Sigmoid colon (tissue), 7 donors: ENCODE data around the gene PELO. TPM values are rescaled to one million over a fixed set of nuclear protein-coding genes. Genes with fewer than 3 reads are reported as not detected.

Experiments used
- DNase-seq: peaks from one replicate; pipeline ENCODE4 v3.0.0-alpha.2; 2019
- H3K27ac ChIP-seq, 4 donors: fragments of 200-600 bp; sonication (generic); one replicate each; pipeline ENCODE4 v1.5.1; 2016 to 2019; ENCODE audit warnings: mild to moderate bottlenecking in 1 of 4
- H3K27me3 ChIP-seq, 3 donors: fragments of 200-600 bp; sonication (generic); one replicate each; pipeline ENCODE4 v1.5.1; 2019; ENCODE audit warnings: mild to moderate bottlenecking in 1 of 3
- H3K36me3 ChIP-seq, 4 donors: fragments of 200-600 bp; sonication (generic); one replicate each; pipeline ENCODE4 v1.5.1; 2016 to 2019
- H3K4me1 ChIP-seq, 4 donors: fragments of 200-600 bp; sonication (generic); one replicate each; pipeline ENCODE4 v1.5.1; 2017 to 2019
- H3K4me3 ChIP-seq, 4 donors: fragments of 200-600 bp; sonication (generic); one replicate each; pipeline ENCODE4 v1.5.1; 2017 to 2019; ENCODE audit warnings: mild to moderate bottlenecking in 2 of 4, moderate library complexity in 1 of 4
- H3K9me3 ChIP-seq, 4 donors: fragments of 200-600 bp in 3 of 4; sonication (generic) in 3 of 4; one replicate each; pipeline versions ENCODE4 v1.5.1 to v1.6.1; 2013 to 2019
- EP300 ChIP-seq, 4 donors: sonication (generic); formaldehyde crosslinking; IDR thresholded peaks; one replicate each; pipeline ENCODE4 v1.6.1; 2017; ENCODE audit warnings: antibody characterized with exemption in 4 of 4
- POLR2A ChIP-seq, 2 donors: fragments of 450-650 bp; IDR thresholded peaks; one replicate each; pipeline ENCODE4 v1.6.1; 2016; ENCODE audit warnings: antibody characterized with exemption in 2 of 2, mild to moderate bottlenecking in 2 of 2, moderate library complexity in 2 of 2
- POLR2AphosphoS5 ChIP-seq, 4 donors: sonication (generic); formaldehyde crosslinking; IDR thresholded peaks; one replicate each; pipeline ENCODE4 v1.6.1; 2017; ENCODE audit warnings: antibody characterized with exemption in 4 of 4
- WGBS, 2 donors: extraction: QIAGEN DNeasy Blood & Tissue Kit; methylation state at CpG; one replicate each; pipeline ENCODE4 v1.1.7; 2013; 5-methylcytosine and 5-hydroxymethylcytosine counted together
- intact Hi-C: fragments of 100-400 bp; cut with DNase I; formaldehyde crosslinking; loops from one replicate; pipeline ENCODE4 v1.15.1; 2023
- polyA plus RNA-seq, 3 donors: library from polyadenylated mRNA; stranded (reverse); fragments of 200-250 nt; gene quantifications; one replicate each; pipeline ENCODE4 v1.2.3, GENCODE V29; 2013
- total RNA-seq, 4 donors: library from RNA; depleted of rRNA; stranded (reverse); fragments of >200 nt; gene quantifications; one replicate each; pipeline ENCODE4 v1.1.0, GENCODE V29; 2016
- TF ChIP-seq, protein P1 (sequence below), 4 experiments: fragments of 450-650 bp in 3 of 4; fragments of 200-600 bp in 1 of 4; IDR thresholded peaks; one replicate each; pipeline ENCODE4 v1.5.1; 2016 to 2019; ENCODE audit warnings: antibody characterized with exemption in 4 of 4, mild to moderate bottlenecking in 3 of 4, moderate library complexity in 2 of 4
- donor health status: healthy with polysubstance abuse.
- donor health status: Bipolar disorder and iron deficiency.
- donor health status: healthy.

Gene PELO
- total and polyA plus RNA-seq, 7 donors, result 3.9 to 60.1 (median 37.1) TPM

DNA sequence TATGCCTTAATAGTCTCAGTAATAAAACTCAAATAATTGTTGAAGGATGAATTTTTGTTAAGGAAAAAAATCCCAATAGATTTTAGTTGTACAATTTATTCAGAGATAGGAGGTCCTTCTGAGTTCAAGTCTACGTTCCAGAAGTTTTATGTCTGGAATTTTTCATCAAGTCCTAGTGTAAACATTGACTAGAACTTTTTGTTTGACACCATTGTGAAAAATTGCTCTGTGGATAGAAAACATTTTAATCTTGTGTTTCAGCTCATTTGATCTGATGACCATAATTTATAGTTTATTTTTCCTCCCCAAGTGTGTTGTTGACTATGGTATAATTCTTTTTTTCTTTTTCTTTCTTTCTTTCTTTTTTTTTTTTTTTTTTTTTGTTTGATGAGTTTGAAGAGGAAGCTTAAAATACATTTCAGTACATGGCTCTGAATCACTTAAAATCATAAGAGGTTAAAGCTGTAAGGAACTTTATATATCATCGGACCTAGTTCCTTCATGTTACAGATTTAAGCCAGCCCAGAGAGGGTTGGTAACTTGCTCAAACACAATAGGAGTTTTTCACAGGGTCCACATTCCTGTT, 20.7 kb downstream of the PELO start:
- DNase-seq, result no peak
- no peak overlapping the region for H3K4me3 ChIP-seq

DNA sequence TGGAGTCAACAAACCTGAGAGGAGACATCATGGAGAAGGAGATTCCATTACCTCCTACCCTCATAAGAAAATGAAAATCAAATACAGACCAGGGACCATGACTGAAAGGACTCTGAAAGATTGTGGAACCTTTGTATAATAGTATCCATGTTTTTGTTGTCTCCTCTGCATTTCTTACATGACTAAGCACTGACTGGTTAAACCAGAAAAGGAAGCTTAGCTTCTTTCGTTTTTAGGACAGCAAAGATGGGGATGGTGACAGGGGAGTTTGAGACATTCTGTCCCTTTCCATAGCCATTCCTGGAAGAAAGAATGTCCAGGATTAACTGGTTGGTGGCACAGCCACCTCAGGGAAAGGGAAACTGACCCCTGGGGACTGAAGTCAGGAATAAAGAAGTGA, 22.2 kb downstream of the PELO start:
- no peaks in the 10 kb centered on the region for H3K36me3 ChIP-seq
- DNase-seq, result no peak
- intact Hi-C loops, result no loop called here
- WGBS, 2 donors, result 61 to 71% methylated on average over 1 of the region's 1 CpG
- TF ChIP-seq POLR2A (IDR thresholded peaks at IDR 0.05), result no peak
- peak in 1 of 4 donors; percentile 10 for TF ChIP-seq POLR2AphosphoS5 (IDR thresholded peaks at IDR 0.05)
- TF ChIP-seq EP300 (IDR thresholded peaks at IDR 0.05), result no peak
- H3K9me3 ChIP-seq, result no peaks in the 10 kb centered on the region
- H3K27me3 ChIP-seq, result no peaks in the 10 kb centered on the region
- no peak overlapping the region for H3K4me3 ChIP-seq
- peaks cover 0 to 100% (median 90%) of the 10 kb centered on the region in 4 donors for H3K4me1 ChIP-seq
- peak overlapping the region; percentile 71 to 97 (median 94) for H3K27ac ChIP-seq

More for the DNA sequence above, 20.7 kb downstream of the PELO start:
- Histone ChIP-seq H3K4me1 (peaks cover 0 to 100% (median 89%) of the 10 kb centered on the region in 4 donors), H3K27ac (peak overlapping the region; percentile 71 to 97 (median 94)), H3K36me3 (no peaks in the 10 kb centered on the region), H3K9me3 (no peaks in the 10 kb centered on the region), H3K27me3 (no peaks in the 10 kb centered on the region)
- WGBS, 2 donors, result 64 to 71% methylated on average over 2 of the region's 2 CpGs
- TF ChIP-seq POLR2A (IDR thresholded peaks at IDR 0.05) (no peak), POLR2AphosphoS5 (IDR thresholded peaks at IDR 0.05) (peak; percentile 26 to 81 (median 72)), EP300 (IDR thresholded peaks at IDR 0.05) (peak in 2 of 4 donors; percentile 13 to 59)
- TF ChIP-seq, protein P1, sequence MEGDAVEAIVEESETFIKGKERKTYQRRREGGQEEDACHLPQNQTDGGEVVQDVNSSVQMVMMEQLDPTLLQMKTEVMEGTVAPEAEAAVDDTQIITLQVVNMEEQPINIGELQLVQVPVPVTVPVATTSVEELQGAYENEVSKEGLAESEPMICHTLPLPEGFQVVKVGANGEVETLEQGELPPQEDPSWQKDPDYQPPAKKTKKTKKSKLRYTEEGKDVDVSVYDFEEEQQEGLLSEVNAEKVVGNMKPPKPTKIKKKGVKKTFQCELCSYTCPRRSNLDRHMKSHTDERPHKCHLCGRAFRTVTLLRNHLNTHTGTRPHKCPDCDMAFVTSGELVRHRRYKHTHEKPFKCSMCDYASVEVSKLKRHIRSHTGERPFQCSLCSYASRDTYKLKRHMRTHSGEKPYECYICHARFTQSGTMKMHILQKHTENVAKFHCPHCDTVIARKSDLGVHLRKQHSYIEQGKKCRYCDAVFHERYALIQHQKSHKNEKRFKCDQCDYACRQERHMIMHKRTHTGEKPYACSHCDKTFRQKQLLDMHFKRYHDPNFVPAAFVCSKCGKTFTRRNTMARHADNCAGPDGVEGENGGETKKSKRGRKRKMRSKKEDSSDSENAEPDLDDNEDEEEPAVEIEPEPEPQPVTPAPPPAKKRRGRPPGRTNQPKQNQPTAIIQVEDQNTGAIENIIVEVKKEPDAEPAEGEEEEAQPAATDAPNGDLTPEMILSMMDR (IDR thresholded peaks at IDR 0.05), result no peak
- intact Hi-C loops, result no loop called here

DNA sequence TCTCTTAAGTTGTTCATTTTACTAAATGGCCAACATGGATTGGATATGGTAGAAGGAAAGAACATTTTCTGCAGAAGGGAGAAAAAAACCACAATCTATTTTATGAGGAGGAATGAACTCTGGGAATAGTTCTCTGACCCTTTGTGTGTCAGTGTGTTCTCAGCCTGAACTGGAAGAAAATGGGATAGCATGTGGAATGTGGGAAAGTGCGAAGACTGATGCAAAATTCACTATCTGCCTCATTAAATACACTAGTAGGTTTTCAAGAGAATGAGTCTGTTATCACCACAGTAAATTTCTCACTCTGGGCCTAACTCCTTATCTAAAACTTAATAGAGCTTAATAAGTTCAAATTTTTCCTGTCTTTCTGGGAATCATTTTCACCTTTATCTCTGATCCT, 22.7 kb downstream of the PELO start:
- WGBS, 2 donors, result 44 to 96% methylated on average over 1 of the region's 1 CpG
- Histone ChIP-seq H3K4me1 (peaks cover 0 to 100% (median 91%) of the 10 kb centered on the region in 4 donors), H3K36me3 (no peaks in the 10 kb centered on the region), H3K4me3 (no peak overlapping the region), H3K27me3 (no peaks in the 10 kb centered on the region), H3K9me3 (no peaks in the 10 kb centered on the region), H3K27ac (peak overlapping the region; percentile 71 to 97 (median 94))
- TF ChIP-seq POLR2A (IDR thresholded peaks at IDR 0.05), result no peak
- TF ChIP-seq POLR2AphosphoS5 (IDR thresholded peaks at IDR 0.05), result no peak
- TF ChIP-seq, protein P1 (IDR thresholded peaks at IDR 0.05), result no peak
- TF ChIP-seq EP300 (IDR thresholded peaks at IDR 0.05), result no peak
- DNase-seq, result no peak
- intact Hi-C loops, result no loop called here

DNA sequence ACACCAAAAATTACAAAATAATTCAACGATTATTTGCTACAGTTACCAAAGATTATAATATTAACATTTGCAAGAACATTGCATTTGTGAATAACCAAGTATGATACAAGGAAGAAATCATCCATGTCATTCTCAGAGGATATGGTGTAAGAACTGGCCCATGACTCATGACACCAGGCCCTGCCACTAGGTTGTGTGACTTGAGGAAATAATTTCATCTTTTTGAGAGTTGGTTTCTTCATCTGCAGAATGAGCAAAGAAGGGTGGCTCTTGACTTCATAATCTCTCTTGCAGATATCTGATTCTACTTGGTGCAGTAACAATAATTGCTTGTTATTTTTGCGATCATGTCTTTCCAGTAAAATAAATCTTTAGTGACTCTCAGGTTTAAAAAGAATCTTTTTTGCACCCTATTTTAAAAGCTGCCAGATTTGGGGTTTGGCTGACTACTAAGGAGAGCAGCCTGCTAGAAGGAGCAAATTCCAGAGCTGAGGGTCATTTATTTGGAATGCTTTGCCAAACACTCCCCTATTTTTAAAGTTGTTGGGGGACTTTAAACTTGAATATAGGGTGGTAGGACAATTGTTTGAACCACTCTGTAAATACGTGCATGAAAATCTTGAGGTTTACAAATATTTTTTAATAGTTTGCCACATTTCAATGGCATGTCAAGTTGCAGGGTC, 23.5 kb downstream of the PELO start:
- Histone ChIP-seq H3K27me3 (no peaks in the 10 kb centered on the region), H3K36me3 (no peaks in the 10 kb centered on the region), H3K4me1 (peaks cover 0 to 100% (median 90%) of the 10 kb centered on the region in 4 donors), H3K4me3 (no peak overlapping the region), H3K27ac (peak overlapping the region; percentile 71 to 97 (median 94)), H3K9me3 (no peaks in the 10 kb centered on the region)
- intact Hi-C loops, result no loop called here
- peak; percentile 64 for DNase-seq
- TF ChIP-seq POLR2AphosphoS5 (IDR thresholded peaks at IDR 0.05) (peak in 3 of 4 donors; percentile 17 to 39 (median 27)), POLR2A (IDR thresholded peaks at IDR 0.05) (no peak)
- TF ChIP-seq, protein P1 (IDR thresholded peaks at IDR 0.05), result no peak
- WGBS, 2 donors, result 74 to 86% methylated on average over 3 of the region's 3 CpGs

DNA sequence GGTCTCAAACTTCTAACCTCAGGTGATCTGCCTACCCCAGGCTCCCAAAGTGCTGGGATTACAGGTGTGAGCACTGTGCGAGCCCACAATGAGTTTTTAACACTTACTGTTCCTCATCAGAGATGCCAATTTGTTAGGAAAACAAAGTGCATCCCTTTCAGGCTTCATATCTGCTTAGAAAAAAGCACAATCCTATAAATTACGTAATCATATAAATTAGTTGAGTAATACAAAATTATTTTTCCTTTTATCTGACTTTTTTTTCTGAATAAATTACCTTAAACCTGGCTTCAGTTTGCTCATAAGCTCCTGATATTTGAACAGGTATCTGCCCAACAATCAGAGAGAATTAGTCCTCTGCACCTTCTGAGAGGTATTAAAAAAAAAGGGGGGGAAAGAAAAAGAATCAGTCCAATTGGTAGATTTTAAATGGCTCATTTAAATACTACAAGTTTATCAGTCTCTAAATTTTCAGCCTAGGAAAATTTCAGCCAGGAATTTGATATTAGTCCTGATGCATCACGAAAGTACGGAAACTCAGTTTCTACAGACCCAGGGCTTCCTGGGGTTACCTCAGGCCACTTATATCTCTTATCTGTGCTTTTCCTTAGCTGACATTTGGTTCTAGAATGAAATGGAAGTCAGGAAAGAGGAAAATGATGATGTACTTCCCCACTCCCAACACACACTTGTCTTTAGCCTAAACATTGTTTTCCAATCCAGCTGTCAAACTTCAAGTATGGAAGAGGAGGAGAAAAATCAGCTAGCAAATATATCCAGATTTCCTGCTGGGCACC, 26.8 kb downstream of the PELO start:
- no peak for DNase-seq
- H3K9me3 ChIP-seq, result no peaks in the 10 kb centered on the region
- TF ChIP-seq POLR2A (IDR thresholded peaks at IDR 0.05) (no peak), EP300 (IDR thresholded peaks at IDR 0.05) (no peak), POLR2AphosphoS5 (IDR thresholded peaks at IDR 0.05) (no peak)
- TF ChIP-seq, protein P1 (IDR thresholded peaks at IDR 0.05), result no peak
- peak overlapping the region; percentile 19 to 97 (median 76) for H3K27ac ChIP-seq
- H3K27me3 ChIP-seq, result no peaks in the 10 kb centered on the region
- intact Hi-C loops, result no loop called here
- 69% methylated on average over 4 of the region's 4 CpGs for WGBS, 2 donors
- H3K4me3 ChIP-seq, result no peak overlapping the region
- peaks cover 0 to 93% (median 82%) of the 10 kb centered on the region in 4 donors for H3K4me1 ChIP-seq
- no peaks in the 10 kb centered on the region for H3K36me3 ChIP-seq
